Measurements from ENCODE around the gene PPP1R27. TPM values are rescaled to one million over a fixed set of nuclear protein-coding genes. Genes with fewer than 3 reads are reported as not detected.

Gene PPP1R27
- total RNA-seq, 1 experiment from 2014 or later, result not detected

GRCh38 chr17:81845881-81846742, 11.3 kb upstream of the PPP1R27 start:
- TF ChIP-seq, protein P1, sequence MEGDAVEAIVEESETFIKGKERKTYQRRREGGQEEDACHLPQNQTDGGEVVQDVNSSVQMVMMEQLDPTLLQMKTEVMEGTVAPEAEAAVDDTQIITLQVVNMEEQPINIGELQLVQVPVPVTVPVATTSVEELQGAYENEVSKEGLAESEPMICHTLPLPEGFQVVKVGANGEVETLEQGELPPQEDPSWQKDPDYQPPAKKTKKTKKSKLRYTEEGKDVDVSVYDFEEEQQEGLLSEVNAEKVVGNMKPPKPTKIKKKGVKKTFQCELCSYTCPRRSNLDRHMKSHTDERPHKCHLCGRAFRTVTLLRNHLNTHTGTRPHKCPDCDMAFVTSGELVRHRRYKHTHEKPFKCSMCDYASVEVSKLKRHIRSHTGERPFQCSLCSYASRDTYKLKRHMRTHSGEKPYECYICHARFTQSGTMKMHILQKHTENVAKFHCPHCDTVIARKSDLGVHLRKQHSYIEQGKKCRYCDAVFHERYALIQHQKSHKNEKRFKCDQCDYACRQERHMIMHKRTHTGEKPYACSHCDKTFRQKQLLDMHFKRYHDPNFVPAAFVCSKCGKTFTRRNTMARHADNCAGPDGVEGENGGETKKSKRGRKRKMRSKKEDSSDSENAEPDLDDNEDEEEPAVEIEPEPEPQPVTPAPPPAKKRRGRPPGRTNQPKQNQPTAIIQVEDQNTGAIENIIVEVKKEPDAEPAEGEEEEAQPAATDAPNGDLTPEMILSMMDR (IDR thresholded peaks at IDR 0.05; ENCODE audit: unreplicated experiment), result no peak
- POLR2A ChIA-PET, result interaction anchor here (0.7 to 1.5 kb wide), 3 partner anchors 13 to 110 kb away, joined by 3 to 6 read pairs (median 5); partner anchors contain the start of gene MCRIP1
- intact Hi-C loops (cut with micrococcal nuclease), result no loop called here
- no peaks in the 10 kb centered on the region for H3K27me3 Mint-ChIP-seq (ENCODE audit: insufficient read depth, unreplicated experiment)
- no peak overlapping the region for H3K4me3 Mint-ChIP-seq (ENCODE audit: unreplicated experiment)
- TSS peak; percentile 15 for BruUV-seq (replicated peaks)
- no peak overlapping the region for H3K27ac Mint-ChIP-seq (ENCODE audit: low read depth, unreplicated experiment)
- no peak for DNase-seq (ENCODE audit: unreplicated experiment)
- H3K9me3 Mint-ChIP-seq (ENCODE audit: unreplicated experiment), result no peaks in the 10 kb centered on the region
- no peaks in the 10 kb centered on the region for H3K4me1 Mint-ChIP-seq (ENCODE audit: insufficient read depth, unreplicated experiment)
- CTCF ChIA-PET, result no interaction called here
- H3K36me3 Mint-ChIP-seq (ENCODE audit: insufficient read depth, unreplicated experiment), result peaks cover 91% of the 10 kb centered on the region

GRCh38 chr17:81845361-81845760, 10.5 kb upstream of the PPP1R27 start:
- H3K4me1 Mint-ChIP-seq (ENCODE audit: insufficient read depth, unreplicated experiment), result no peaks in the 10 kb centered on the region
- TF ChIP-seq, protein P1 (IDR thresholded peaks at IDR 0.05; ENCODE audit: unreplicated experiment), result no peak
- no TSS peak for BruUV-seq (replicated peaks)
- H3K9me3 Mint-ChIP-seq (ENCODE audit: unreplicated experiment), result no peaks in the 10 kb centered on the region
- peaks cover 83% of the 10 kb centered on the region for H3K36me3 Mint-ChIP-seq (ENCODE audit: insufficient read depth, unreplicated experiment)
- DNase-seq (ENCODE audit: unreplicated experiment), result no peak
- peak overlapping the region; percentile 49 for H3K27ac Mint-ChIP-seq (ENCODE audit: low read depth, unreplicated experiment)
- ChIA-PET CTCF (interaction anchor here (0.6 kb wide), 1 partner anchor 24 kb away, joined by 3 read pairs; no protein-coding TSS in a partner anchor), POLR2A (interaction anchor here (0.7 to 1.5 kb wide), 3 partner anchors 12 to 109 kb away, joined by 3 to 6 read pairs (median 5); partner anchors contain the start of gene MCRIP1)
- H3K4me3 Mint-ChIP-seq (ENCODE audit: unreplicated experiment), result no peak overlapping the region
- intact Hi-C loops (cut with micrococcal nuclease), result no loop called here
- H3K27me3 Mint-ChIP-seq (ENCODE audit: insufficient read depth, unreplicated experiment), result no peaks in the 10 kb centered on the region

DNA sequence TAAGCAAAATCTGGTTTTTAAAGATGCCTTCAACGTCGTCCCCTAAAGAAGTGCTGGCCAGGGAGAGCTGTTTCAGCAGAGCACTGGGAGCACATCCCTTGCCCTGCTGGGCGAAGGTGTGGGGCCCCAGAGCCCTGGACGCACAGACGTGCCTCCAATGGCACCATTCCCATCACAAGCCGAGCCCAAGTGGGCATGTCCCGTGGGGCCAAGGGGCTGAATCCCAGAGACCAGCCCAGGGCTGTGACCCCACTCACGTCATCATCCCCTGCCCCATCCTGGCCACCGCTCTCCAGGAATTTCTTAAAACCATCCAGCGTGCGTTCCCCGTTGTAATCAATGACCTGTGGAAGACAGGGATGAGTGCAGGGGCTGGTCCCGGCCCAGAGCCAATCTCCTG, 10.0 kb upstream of the PPP1R27 start:
- CTCF ChIA-PET, result interaction anchor here (0.6 kb wide), 1 partner anchor 24 kb away, joined by 3 read pairs; no protein-coding TSS in a partner anchor
- intact Hi-C loops (cut with micrococcal nuclease), result no loop called here
- Mint-ChIP-seq H3K36me3 (ENCODE audit: insufficient read depth, unreplicated experiment) (peaks cover 79% of the 10 kb centered on the region), H3K27ac (ENCODE audit: low read depth, unreplicated experiment) (peak overlapping the region; percentile 49), H3K27me3 (ENCODE audit: insufficient read depth, unreplicated experiment) (no peaks in the 10 kb centered on the region), H3K4me1 (ENCODE audit: insufficient read depth, unreplicated experiment) (no peaks in the 10 kb centered on the region), H3K4me3 (ENCODE audit: unreplicated experiment) (no peak overlapping the region), H3K9me3 (ENCODE audit: unreplicated experiment) (no peaks in the 10 kb centered on the region)
- TF ChIP-seq, protein P1 (IDR thresholded peaks at IDR 0.05; ENCODE audit: unreplicated experiment), result no peak
- BruUV-seq (replicated peaks), result no TSS peak
- POLR2A ChIA-PET, result interaction anchor here (1.4 to 1.5 kb wide), 2 partner anchors 11 to 15 kb away, joined by 5 to 6 read pairs; partner anchors contain the start of gene MCRIP1
- no peak for DNase-seq (ENCODE audit: unreplicated experiment)

- Mint-ChIP-seq H3K36me3 (ENCODE audit: insufficient read depth, unreplicated experiment) (peaks cover 74% of the 10 kb centered on the region), H3K27ac (ENCODE audit: low read depth, unreplicated experiment) (peak overlapping the region; percentile 49)
These were observed 9.5 kb upstream of the PPP1R27 start for GRCh38 chr17:81844327-81844851.

More at GRCh38 chr17:81844327-81844851, 9.5 kb upstream of the PPP1R27 start:
- CTCF ChIA-PET, result no interaction called here
- no peak for DNase-seq (ENCODE audit: unreplicated experiment)
- intact Hi-C loops (cut with micrococcal nuclease), result no loop called here
- POLR2A ChIA-PET, result no interaction called here
- H3K27me3 Mint-ChIP-seq (ENCODE audit: insufficient read depth, unreplicated experiment), result no peaks in the 10 kb centered on the region
- no peaks in the 10 kb centered on the region for H3K4me1 Mint-ChIP-seq (ENCODE audit: insufficient read depth, unreplicated experiment)
- TF ChIP-seq, protein P1 (IDR thresholded peaks at IDR 0.05; ENCODE audit: unreplicated experiment), result no peak
- BruUV-seq (replicated peaks), result no TSS peak
- H3K9me3 Mint-ChIP-seq (ENCODE audit: unreplicated experiment), result no peaks in the 10 kb centered on the region
- no peak overlapping the region for H3K4me3 Mint-ChIP-seq (ENCODE audit: unreplicated experiment)
